Neural cell (in vitro differentiated cells): Measurements from ENCODE around the gene ADM2. TPM values are rescaled to one million over a fixed set of nuclear protein-coding genes. Genes with fewer than 3 reads are reported as not detected.

Experiments
- H2AFZ ChIP-seq: fragments of 200-600, 300-800 bp; sonication (generic), shearing (Covaris generic); 2 replicates; pipeline ENCODE4 v1.6.0; 2014; ENCODE audit warnings: low read depth, mild to moderate bottlenecking, antibody characterized with exemption, low read length, moderate library complexity
- H3F3A ChIP-seq: fragments of 200-600 bp; shearing (Covaris generic); 2 replicates; pipeline ENCODE4 v1.6.1; 2016; ENCODE audit warnings: mild to moderate bottlenecking, moderate library complexity, mixed read lengths, antibody characterized with exemption, low read length; ENCODE audit not compliant: insufficient read depth, poor library complexity, severe bottlenecking
- H3K27ac ChIP-seq: fragments of 200-600, 300-800 bp; sonication (generic), shearing (Covaris generic); 2 replicates; pipeline ENCODE4 v1.5.1; 2014; ENCODE audit warnings: mild to moderate bottlenecking, low read length, moderate library complexity
- H3K27me3 ChIP-seq: fragments of 300-800, 200-600 bp; sonication (generic), shearing (Covaris generic); 2 replicates; pipeline ENCODE4 v1.6.0; 2014; ENCODE audit warnings: mild to moderate bottlenecking, low read depth, low read length, moderate library complexity; ENCODE audit not compliant: insufficient read depth
- H3K36me3 ChIP-seq: fragments of 300-800, 200-600 bp; sonication (generic), shearing (Covaris generic); 2 replicates; pipeline ENCODE4 v1.5.1; 2014; ENCODE audit warnings: mild to moderate bottlenecking, antibody characterized with exemption, low read length, moderate library complexity; ENCODE audit not compliant: insufficient read depth
- H3K4me2 ChIP-seq: fragments of 300-800, 200-600 bp; sonication (generic), shearing (Covaris generic); 2 replicates; pipeline ENCODE4 v1.6.0; 2014; ENCODE audit warnings: mild to moderate bottlenecking, low read length
- H3K4me3 ChIP-seq: fragments of 300-800, 200-600 bp; sonication (generic), shearing (Covaris generic); 2 replicates; pipeline ENCODE4 v1.5.1; 2014; ENCODE audit warnings: mild to moderate bottlenecking, low read length, moderate library complexity
- H3K79me2 ChIP-seq: fragments of 200-600 bp; shearing (Covaris generic); replicated peaks from 2 replicates; pipeline ENCODE4 v1.6.0; 2014; ENCODE audit warnings: mild to moderate bottlenecking, low read length, moderate library complexity; ENCODE audit not compliant: insufficient read depth
- H3K9ac ChIP-seq: fragments of 300-800, 200-600 bp; sonication (generic), shearing (Covaris generic); 2 replicates; pipeline ENCODE4 v1.6.1; 2016; ENCODE audit warnings: mild to moderate bottlenecking, low read length, mixed read lengths
- H3K9me2 ChIP-seq: fragments of 200-600 bp; shearing (Covaris generic); 2 replicates; pipeline ENCODE4 v1.6.1; 2016; ENCODE audit warnings: mild to moderate bottlenecking, low read length, mixed read lengths; ENCODE audit not compliant: insufficient read depth
- H3K9me3 ChIP-seq: fragments of 200-600, 300-800 bp; sonication (generic), shearing (Covaris generic); 2 replicates; pipeline ENCODE4 v1.6.1; 2016; ENCODE audit warnings: mild to moderate bottlenecking, mixed run types, low read length, moderate library complexity, mixed read lengths
- H4K20me1 ChIP-seq: fragments of 200-600 bp; shearing (Covaris generic); 2 replicates; pipeline ENCODE4 v1.6.1; 2016; ENCODE audit warnings: mild to moderate bottlenecking, mixed run types; ENCODE audit not compliant: insufficient read depth
- EP300 ChIP-seq: fragments of 450-650 bp; conservative IDR thresholded peaks from 2 replicates; pipeline ENCODE4 v1.6.1; 2014; ENCODE audit warnings: antibody characterized with exemption, mild to moderate bottlenecking, moderate library complexity; ENCODE audit not compliant: poor library complexity, severe bottlenecking
- EZH2 ChIP-seq: fragments of 200-600, 300-800 bp; shearing (Covaris generic), sonication (generic); IDR thresholded peaks from 2 replicates; pipeline ENCODE4 v1.6.1; 2014; ENCODE audit warnings: antibody characterized with exemption, low read length, borderline replicate concordance, mild to moderate bottlenecking; ENCODE audit not compliant: insufficient read depth, poor library complexity, severe bottlenecking
- MXI1 ChIP-seq: fragments of 450-650 bp; conservative IDR thresholded peaks from 2 replicates; pipeline ENCODE4 v1.6.1; 2014; ENCODE audit warnings: antibody characterized with exemption, mild to moderate bottlenecking; ENCODE audit not compliant: poor library complexity, severe bottlenecking
- POLR2AphosphoS5 ChIP-seq: IDR thresholded peaks from 2 replicates; pipeline ENCODE4 v1.6.1; 2012
- RAD21 ChIP-seq: fragments of 450-650 bp; conservative IDR thresholded peaks from 2 replicates; pipeline ENCODE4 v1.6.1; 2014; ENCODE audit warnings: antibody characterized with exemption, mild to moderate bottlenecking, moderate library complexity
- SMC3 ChIP-seq: fragments of 450-650 bp; conservative IDR thresholded peaks from 2 replicates; pipeline ENCODE4 v1.6.1; 2014; ENCODE audit warnings: antibody characterized with exemption, mild to moderate bottlenecking, moderate library complexity; ENCODE audit not compliant: poor library complexity
- TAF1 ChIP-seq: IDR thresholded peaks from 2 replicates; pipeline ENCODE4 v1.6.1; 2012; ENCODE audit warnings: low read depth
- polyA plus RNA-seq: library from polyadenylated mRNA; depleted of rRNA; stranded (reverse); fragments of >200 nt; gene quantifications from 2 replicates; pipeline ENCODE4 v1.2.3, GENCODE V29; 2014
- TF ChIP-seq, protein P1 (sequence below): fragments of 450-650 bp; IDR thresholded peaks from 2 replicates; pipeline ENCODE4 v1.5.1; 2014; ENCODE audit warnings: antibody characterized with exemption, mild to moderate bottlenecking, moderate library complexity; ENCODE audit not compliant: poor library complexity, severe bottlenecking
- TF ChIP-seq, protein P2 (sequence below): IDR thresholded peaks from 2 replicates; pipeline ENCODE4 v1.6.1; 2012; ENCODE audit warnings: borderline replicate concordance

Gene ADM2
- polyA plus RNA-seq, 1 donor from 2014 or later, result not detected

GRCh38 chr22:50508897-50509296 is 27.6 kb downstream of the ADM2 start:
- no peaks in the 10 kb centered on the region for H4K20me1 ChIP-seq
- H3K27ac ChIP-seq, result peak overlapping the region; percentile 81
- H3K9me2 ChIP-seq, result no peaks in the 10 kb centered on the region
- H3K4me3 ChIP-seq, result peak overlapping the region; percentile 80
- no peaks in the 10 kb centered on the region for H3K9me3 ChIP-seq
- peaks cover 37% of the 10 kb centered on the region for H3K79me2 ChIP-seq
- no peaks in the 10 kb centered on the region for H3F3A ChIP-seq
- H3K36me3 ChIP-seq, result no peaks in the 10 kb centered on the region
- peak overlapping the region; percentile 80 for H3K9ac ChIP-seq
- no peaks in the 10 kb centered on the region for H3K27me3 ChIP-seq
- H2AFZ ChIP-seq, result peak overlapping the region; percentile 3
- peak overlapping the region; percentile 97 for H3K4me2 ChIP-seq
- TF ChIP-seq TAF1 (no peak), SMC3 (no peak), POLR2AphosphoS5 (no peak), EP300 (no peak), EZH2 (no peak), RAD21 (no peak), MXI1 (no peak)
- TF ChIP-seq, protein P1, sequence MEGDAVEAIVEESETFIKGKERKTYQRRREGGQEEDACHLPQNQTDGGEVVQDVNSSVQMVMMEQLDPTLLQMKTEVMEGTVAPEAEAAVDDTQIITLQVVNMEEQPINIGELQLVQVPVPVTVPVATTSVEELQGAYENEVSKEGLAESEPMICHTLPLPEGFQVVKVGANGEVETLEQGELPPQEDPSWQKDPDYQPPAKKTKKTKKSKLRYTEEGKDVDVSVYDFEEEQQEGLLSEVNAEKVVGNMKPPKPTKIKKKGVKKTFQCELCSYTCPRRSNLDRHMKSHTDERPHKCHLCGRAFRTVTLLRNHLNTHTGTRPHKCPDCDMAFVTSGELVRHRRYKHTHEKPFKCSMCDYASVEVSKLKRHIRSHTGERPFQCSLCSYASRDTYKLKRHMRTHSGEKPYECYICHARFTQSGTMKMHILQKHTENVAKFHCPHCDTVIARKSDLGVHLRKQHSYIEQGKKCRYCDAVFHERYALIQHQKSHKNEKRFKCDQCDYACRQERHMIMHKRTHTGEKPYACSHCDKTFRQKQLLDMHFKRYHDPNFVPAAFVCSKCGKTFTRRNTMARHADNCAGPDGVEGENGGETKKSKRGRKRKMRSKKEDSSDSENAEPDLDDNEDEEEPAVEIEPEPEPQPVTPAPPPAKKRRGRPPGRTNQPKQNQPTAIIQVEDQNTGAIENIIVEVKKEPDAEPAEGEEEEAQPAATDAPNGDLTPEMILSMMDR, result no peak
- TF ChIP-seq, protein P2, sequence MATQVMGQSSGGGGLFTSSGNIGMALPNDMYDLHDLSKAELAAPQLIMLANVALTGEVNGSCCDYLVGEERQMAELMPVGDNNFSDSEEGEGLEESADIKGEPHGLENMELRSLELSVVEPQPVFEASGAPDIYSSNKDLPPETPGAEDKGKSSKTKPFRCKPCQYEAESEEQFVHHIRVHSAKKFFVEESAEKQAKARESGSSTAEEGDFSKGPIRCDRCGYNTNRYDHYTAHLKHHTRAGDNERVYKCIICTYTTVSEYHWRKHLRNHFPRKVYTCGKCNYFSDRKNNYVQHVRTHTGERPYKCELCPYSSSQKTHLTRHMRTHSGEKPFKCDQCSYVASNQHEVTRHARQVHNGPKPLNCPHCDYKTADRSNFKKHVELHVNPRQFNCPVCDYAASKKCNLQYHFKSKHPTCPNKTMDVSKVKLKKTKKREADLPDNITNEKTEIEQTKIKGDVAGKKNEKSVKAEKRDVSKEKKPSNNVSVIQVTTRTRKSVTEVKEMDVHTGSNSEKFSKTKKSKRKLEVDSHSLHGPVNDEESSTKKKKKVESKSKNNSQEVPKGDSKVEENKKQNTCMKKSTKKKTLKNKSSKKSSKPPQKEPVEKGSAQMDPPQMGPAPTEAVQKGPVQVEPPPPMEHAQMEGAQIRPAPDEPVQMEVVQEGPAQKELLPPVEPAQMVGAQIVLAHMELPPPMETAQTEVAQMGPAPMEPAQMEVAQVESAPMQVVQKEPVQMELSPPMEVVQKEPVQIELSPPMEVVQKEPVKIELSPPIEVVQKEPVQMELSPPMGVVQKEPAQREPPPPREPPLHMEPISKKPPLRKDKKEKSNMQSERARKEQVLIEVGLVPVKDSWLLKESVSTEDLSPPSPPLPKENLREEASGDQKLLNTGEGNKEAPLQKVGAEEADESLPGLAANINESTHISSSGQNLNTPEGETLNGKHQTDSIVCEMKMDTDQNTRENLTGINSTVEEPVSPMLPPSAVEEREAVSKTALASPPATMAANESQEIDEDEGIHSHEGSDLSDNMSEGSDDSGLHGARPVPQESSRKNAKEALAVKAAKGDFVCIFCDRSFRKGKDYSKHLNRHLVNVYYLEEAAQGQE, result no peak

DNA sequence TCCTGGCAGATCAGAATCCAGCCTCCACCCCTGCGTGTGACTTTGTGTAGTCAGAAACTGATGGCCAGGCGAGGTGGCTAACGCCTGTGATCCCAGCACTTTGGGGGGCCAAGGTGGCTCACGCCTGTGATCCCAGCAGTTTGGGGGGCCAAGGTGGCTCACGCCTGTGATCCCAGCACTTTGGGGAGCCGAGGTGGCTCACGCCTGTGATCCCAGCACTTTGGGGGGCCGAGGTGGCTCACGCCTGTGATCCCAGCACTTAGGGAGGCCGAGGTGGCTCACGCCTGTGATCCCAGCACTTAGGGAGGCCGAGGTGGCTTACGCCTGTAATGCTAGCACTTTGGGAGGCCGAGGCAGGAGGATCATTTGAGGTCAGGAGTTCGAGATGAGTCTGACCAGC is 31.8 kb downstream of the ADM2 start:
- Histone ChIP-seq H3K9me3 (no peaks in the 10 kb centered on the region), H3K79me2 (peaks cover 27% of the 10 kb centered on the region)
- TF ChIP-seq EZH2 (no peak), EP300 (no peak), RAD21 (no peak), POLR2AphosphoS5 (no peak), TAF1 (no peak), SMC3 (no peak), MXI1 (no peak)
- TF ChIP-seq, protein P2, result no peak
- TF ChIP-seq, protein P1, result no peak

More for the DNA sequence above, 31.8 kb downstream of the ADM2 start:
- no peak overlapping the region for H2AFZ ChIP-seq
- H3K27me3 ChIP-seq, result no peaks in the 10 kb centered on the region
- H3K9ac ChIP-seq, result no peak overlapping the region
- H3K36me3 ChIP-seq, result no peaks in the 10 kb centered on the region
- H3K27ac ChIP-seq, result no peak overlapping the region
- no peaks in the 10 kb centered on the region for H4K20me1 ChIP-seq
- no peak overlapping the region for H3K4me3 ChIP-seq
- H3K4me2 ChIP-seq, result no peak overlapping the region
- H3F3A ChIP-seq, result no peaks in the 10 kb centered on the region
- no peaks in the 10 kb centered on the region for H3K9me2 ChIP-seq
